Activated T-helper 1 cell treated with anti-CD3 and anti-CD28 coated beads, Interleukin-12 subunit alpha, Interleukin-12 subunit beta, Interleukin-2, Interleukin-4 antibody, amounts not matched to agents 30 ng/mL and 10 ng/mL and 1 ng/mL, durations not matched to agents 14 hours and 24 hours and 36 hours (primary cell): ENCODE measurements around the gene OR11H6. TPM values are rescaled to one million over a fixed set of nuclear protein-coding genes. Genes with fewer than 3 reads are reported as not detected.
"Not testable (repeated sequence)": the region's sequence is repeated elsewhere in the genome, so short reads cannot be mapped to it uniquely, and the experiment has no call there.

Experiments
- DNase-seq: peaks from one replicate; pipeline ENCODE4 v3.0.0; 2021; ENCODE audit warnings: low spot score
- H3K27ac Mint-ChIP-seq: one replicate; pipeline ENCODE4 v1.8.0; 2021; ENCODE audit warnings: mild to moderate bottlenecking, mixed read lengths
- H3K27me3 Mint-ChIP-seq: one replicate; pipeline ENCODE4 v1.8.0; 2022; ENCODE audit warnings: mild to moderate bottlenecking, moderate library complexity, mixed read lengths; ENCODE audit not compliant: insufficient read depth
- H3K36me3 Mint-ChIP-seq: one replicate; pipeline ENCODE4 v1.8.0; 2021; ENCODE audit warnings: low read depth, mixed read lengths
- H3K4me1 Mint-ChIP-seq: one replicate; pipeline ENCODE4 v1.8.0; 2021; ENCODE audit warnings: low read depth, mixed read lengths
- H3K4me3 Mint-ChIP-seq: one replicate; pipeline ENCODE4 v1.8.0; 2021; ENCODE audit warnings: mild to moderate bottlenecking, moderate library complexity, mixed read lengths
- H3K9me3 Mint-ChIP-seq: one replicate; pipeline ENCODE4 v1.8.0; 2021; ENCODE audit warnings: mixed read lengths
- intact Hi-C: fragments of 100-400 bp; cut with micrococcal nuclease; formaldehyde crosslinking; loops from one replicate; pipeline ENCODE4 v1.15.1; 2024
- total RNA-seq: library from RNA; stranded (reverse); gene quantifications from 2 replicates; pipeline ENCODE4 v1.2.3, GENCODE V29; 2022

OR11H6 gene
- total RNA-seq, 1 donor from 2014 or later = not detected

DNA sequence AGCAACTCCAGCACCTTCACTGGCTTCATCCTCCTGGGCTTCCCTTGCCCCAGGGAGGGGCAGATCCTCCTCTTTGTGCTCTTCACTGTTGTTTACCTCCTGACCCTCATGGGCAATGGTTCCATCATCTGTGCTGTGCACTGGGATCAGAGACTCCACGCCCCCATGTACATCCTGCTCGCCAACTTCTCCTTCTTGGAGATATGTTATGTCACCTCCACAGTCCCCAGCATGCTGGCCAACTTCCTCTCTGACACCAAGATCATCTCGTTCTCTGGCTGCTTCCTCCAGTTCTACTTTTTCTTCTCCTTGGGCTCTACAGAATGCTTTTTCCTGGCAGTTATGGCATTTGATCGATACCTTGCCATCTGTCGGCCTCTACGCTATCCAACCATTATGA lies 26.1 kb upstream of the OR11H6 start:
- Mint-ChIP-seq H3K9me3 (no peaks in the 10 kb centered on the region), H3K27ac (no peak overlapping the region), H3K4me3 (no peak overlapping the region), H3K36me3 (no peaks in the 10 kb centered on the region), H3K27me3 (peaks cover 4% of the 10 kb centered on the region), H3K4me1 (no peaks in the 10 kb centered on the region)
- no peak for DNase-seq
- intact Hi-C loops = no loop called here

DNA sequence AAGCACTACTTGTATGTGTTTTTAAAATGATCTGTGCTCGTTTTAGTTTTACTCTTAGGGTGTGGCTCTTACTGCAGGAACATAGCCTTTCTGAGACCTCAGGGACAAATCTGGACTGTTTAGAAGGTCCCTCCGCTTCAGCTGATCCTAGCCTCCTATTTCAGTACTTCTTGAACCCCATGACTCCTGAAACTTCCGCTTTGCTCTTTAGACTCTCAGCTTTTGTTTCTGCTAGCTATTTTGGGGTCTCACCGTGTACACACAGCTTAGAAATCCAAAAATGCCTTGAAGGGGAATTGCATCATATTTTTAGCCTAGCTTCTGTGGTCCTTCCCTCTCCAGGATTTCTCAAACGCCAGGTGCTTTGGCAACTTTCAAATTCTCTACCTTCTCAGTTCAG lies 24.5 kb upstream of the OR11H6 start:
- intact Hi-C loops = no loop called here
- H3K4me1 Mint-ChIP-seq = no peaks in the 10 kb centered on the region

DNA sequence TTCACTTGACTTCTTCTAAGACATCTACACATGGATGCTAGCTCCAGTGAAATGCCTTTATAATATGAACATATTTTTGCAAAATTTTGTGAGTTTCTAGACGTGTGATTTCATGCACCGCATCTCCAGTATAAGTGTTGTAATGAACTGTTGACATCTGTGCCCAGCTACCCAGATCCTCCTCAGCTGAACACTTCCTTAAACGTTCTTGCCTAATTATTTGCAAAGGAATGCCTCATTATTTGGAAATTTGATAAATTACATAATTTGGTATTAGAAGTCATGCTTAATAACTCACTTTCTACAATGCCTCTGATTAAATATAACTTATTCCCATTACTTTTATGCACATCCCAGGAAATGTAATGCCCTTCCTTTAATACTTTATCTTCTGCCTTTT lies 18.8 kb upstream of the OR11H6 start:
- H3K36me3 Mint-ChIP-seq = no peaks in the 10 kb centered on the region
- peaks cover 4% of the 10 kb centered on the region for H3K27me3 Mint-ChIP-seq
- no peaks in the 10 kb centered on the region for H3K9me3 Mint-ChIP-seq
- H3K27ac Mint-ChIP-seq = no peak overlapping the region
- intact Hi-C loops = no loop called here
- H3K4me3 Mint-ChIP-seq = no peak overlapping the region
- DNase-seq = no peak
- no peaks in the 10 kb centered on the region for H3K4me1 Mint-ChIP-seq

More for the DNA sequence above, 24.5 kb upstream of the OR11H6 start:
- Mint-ChIP-seq H3K9me3 (no peaks in the 10 kb centered on the region), H3K4me3 (no peak overlapping the region), H3K27me3 (peaks cover 4% of the 10 kb centered on the region), H3K36me3 (no peaks in the 10 kb centered on the region), H3K27ac (no peak overlapping the region)
- DNase-seq = no peak

DNA sequence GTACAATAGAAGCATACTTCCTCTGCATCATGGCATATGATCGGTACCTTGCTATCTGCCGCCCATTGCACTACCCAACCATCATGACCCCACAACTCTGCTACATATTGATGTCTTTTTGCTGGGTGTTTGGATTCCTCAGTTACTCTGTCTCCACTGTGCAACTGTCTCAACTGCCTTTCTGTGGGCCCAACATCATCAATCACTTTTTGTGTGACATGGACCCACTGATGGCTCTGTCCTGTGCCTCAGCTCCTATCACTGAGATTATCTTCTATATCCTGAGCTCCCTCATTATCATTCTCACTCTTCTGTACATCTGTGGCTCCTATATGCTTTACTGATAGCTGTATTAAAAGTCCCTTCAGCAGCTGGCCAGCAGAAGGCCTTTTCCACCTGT lies 13.9 kb upstream of the OR11H6 start:
- DNase-seq = no peak
- no peaks in the 10 kb centered on the region for H3K4me1 Mint-ChIP-seq
- no peak overlapping the region for H3K27ac Mint-ChIP-seq
- H3K9me3 Mint-ChIP-seq = no peaks in the 10 kb centered on the region
- no peak overlapping the region for H3K4me3 Mint-ChIP-seq
- H3K36me3 Mint-ChIP-seq = no peaks in the 10 kb centered on the region
- H3K27me3 Mint-ChIP-seq = no peaks in the 10 kb centered on the region
- intact Hi-C loops = no loop called here

DNA sequence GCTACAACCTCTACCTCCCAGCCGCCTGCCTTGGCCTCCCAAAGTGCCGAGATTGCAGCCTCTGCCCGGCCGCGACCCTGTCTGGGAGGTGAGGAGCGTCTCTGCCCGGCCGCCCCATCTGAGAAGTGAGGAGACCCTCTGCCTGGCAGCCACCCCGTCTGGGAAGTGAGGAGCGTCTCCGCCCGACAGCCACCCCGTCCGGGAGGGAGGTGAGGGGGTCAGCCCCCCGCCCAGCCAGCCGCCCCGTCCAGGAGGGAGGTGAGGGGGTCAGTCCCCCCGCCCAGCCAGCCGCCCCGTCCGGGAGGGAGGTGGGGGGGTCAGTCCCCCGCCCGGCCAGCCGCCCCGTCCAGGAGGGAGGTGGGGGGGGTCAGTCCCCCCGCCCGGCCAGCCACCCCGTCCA lies 11.1 kb upstream of the OR11H6 start:
- H3K27ac Mint-ChIP-seq, intact Hi-C loops, H3K27me3 Mint-ChIP-seq, H3K4me3 Mint-ChIP-seq, H3K4me1 Mint-ChIP-seq, H3K9me3 Mint-ChIP-seq, H3K36me3 Mint-ChIP-seq, DNase-seq: not testable (repeated sequence)

DNA sequence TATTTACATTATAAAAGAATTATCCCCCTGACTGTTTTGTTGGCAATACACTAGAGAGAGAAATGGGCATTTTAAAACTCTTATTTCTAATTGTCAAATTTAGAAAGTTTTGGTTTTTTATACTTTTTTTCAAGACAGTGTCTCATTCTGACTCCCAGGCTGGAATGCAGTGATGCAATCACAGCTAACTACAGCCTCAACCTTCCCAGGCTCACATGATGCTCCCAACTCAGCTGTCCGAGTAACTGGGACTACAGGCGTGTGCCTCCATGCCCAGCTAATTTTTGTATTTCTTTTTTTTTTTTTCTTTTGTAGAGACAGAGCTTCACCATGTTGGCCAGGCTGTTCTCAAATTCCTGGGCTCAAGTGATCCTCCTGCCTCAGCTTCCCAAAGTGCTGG lies 8.3 kb upstream of the OR11H6 start:
- intact Hi-C loops = no loop called here

DNA sequence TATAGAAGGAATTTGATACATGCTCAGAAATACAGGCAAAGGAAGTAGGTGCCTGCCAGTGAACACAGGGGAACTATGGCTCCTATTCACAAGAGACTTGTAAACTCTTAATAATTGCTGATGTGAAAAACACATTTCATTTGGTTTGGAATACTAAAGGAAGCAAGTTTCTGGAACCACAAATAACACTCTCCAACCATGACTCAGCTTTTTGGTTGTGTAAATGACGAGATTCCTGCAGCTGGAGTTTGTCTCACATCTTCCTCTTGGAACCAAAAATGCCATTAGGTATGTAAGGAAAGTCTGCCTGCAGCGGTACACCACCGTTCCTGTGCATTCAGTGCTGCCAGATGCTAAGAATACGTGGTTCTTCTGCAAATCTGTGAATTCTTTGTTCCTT lies 4.5 kb upstream of the OR11H6 start:
- no peak for DNase-seq
- Mint-ChIP-seq H3K36me3 (no peaks in the 10 kb centered on the region), H3K27ac (no peak overlapping the region), H3K4me3 (no peak overlapping the region), H3K27me3 (no peaks in the 10 kb centered on the region), H3K9me3 (no peaks in the 10 kb centered on the region), H3K4me1 (no peaks in the 10 kb centered on the region)
- intact Hi-C loops = no loop called here

More for the DNA sequence above, 8.3 kb upstream of the OR11H6 start:
- no peak for DNase-seq
- no peaks in the 10 kb centered on the region for H3K36me3 Mint-ChIP-seq
- no peak overlapping the region for H3K27ac Mint-ChIP-seq
- H3K9me3 Mint-ChIP-seq = no peaks in the 10 kb centered on the region
- H3K27me3 Mint-ChIP-seq = no peaks in the 10 kb centered on the region
- H3K4me3 Mint-ChIP-seq = no peak overlapping the region
- no peaks in the 10 kb centered on the region for H3K4me1 Mint-ChIP-seq

DNA sequence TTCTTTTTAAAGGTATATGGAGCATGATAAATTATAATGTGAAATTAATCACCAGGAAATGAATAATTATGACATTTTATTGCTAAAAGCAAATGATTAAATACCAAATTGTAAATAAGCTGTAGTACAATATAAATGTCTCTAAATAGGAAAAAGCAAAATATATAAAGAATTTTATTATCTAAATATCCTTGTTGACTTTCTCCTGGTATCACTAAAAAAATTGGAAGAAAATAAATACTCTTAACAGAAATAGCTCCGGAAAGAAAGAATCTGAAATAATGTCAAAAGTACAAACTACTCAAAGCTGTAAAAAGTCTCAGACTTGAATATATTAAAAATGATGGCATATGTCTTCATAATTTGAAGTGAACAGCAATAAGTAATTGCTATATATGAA lies 5.2 kb downstream of the OR11H6 start, which contains the start of gene OR11H7:
Gene OR11H7, plus strand, starts transcription at position 301 of the 400 bp plus-strand sequence.
- intact Hi-C loops = no loop called here
- Mint-ChIP-seq H3K36me3 (no peaks in the 10 kb centered on the region), H3K27ac (no peak within 1 kb of the TSS), H3K4me3 (no peak within 1 kb of the TSS), H3K4me1 (no peaks in the 10 kb centered on the region), H3K27me3 (peaks cover 14% of the 10 kb centered on the region), H3K9me3 (no peaks in the 10 kb centered on the region)
- DNase-seq = no peak

DNA sequence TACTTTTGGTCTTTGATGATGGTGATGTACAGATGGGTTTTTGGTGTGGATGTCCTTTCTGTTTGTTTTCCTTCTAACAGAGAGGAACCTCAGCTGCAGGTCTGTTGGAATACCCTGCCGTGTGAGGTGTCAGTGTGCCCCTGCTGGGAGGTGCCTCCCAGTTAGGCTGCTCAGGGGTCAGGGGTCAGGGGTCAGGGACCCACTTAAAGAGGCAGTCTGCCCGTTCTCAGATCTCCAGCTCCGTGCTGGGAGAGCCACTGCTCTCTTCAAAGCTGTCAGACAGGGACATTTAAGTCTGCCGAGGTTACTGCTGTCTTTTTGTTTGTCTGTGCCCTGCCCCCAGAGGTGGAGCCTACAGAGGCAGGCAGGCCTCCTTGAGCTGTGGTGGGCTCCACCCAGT lies 11.9 kb downstream of the OR11H6 start:
- H3K9me3 Mint-ChIP-seq, H3K27me3 Mint-ChIP-seq, intact Hi-C loops: not testable (repeated sequence)

DNA sequence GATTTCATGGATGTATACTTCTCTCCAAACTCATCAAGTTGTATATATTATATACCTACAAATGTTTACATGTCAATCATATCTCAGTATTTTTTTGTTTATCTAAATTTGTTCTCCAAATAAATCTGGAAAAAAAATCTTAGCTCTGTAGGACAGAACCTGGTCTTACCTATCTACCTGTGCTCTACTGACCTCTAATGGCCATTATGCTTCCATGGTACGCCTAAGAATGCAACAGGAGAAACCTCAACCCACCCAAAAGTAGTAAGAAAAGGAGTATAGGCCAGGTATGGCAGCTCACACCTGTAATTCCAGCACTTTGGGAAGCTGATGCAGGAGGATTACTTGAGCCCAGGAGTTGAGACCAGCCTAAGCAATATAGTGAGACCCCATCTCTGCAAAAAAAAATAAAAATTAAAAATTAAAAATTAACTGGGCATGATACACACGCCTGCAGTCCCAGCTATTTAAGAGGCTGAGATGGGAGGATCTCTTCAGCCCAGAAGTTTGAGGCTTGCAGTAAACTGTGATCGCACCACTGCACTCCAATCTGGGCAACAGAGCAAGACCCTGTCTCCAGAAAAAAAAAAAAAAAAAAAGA lies 24.2 kb downstream of the OR11H6 start:
- Mint-ChIP-seq H3K9me3 (no peaks in the 10 kb centered on the region), H3K27ac (no peak overlapping the region), H3K36me3 (no peaks in the 10 kb centered on the region), H3K27me3 (no peaks in the 10 kb centered on the region), H3K4me3 (no peak overlapping the region), H3K4me1 (no peaks in the 10 kb centered on the region)
- intact Hi-C loops = no loop called here
- DNase-seq = no peak

More for the DNA sequence above, 11.9 kb downstream of the OR11H6 start:
- DNase-seq, H3K36me3 Mint-ChIP-seq, H3K4me3 Mint-ChIP-seq, H3K4me1 Mint-ChIP-seq, H3K27ac Mint-ChIP-seq: not testable (repeated sequence)

DNA sequence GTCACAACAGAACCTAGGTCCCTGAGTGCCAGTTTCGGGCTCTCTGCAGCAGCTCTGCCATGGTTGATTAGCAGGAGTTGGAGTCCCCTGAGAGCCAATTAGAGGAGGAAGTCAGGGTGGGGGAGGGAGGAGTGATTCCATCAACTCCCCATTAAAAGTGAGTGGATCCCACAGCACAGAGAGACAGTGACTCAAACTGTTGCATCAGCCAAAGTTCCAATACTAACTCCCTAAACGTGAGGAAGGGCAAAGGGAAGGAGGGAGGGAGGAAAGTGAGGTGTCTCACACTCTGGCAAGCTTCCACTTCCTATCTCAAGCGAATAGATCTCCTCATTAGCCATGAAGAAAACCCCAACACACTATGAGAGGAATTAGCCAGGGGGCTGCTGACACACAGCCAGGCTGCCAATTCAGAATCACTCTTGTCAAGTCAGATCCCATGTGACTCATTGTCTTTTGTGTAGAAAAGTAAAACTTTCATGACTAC lies 39.2 kb downstream of the OR11H6 start:
- Mint-ChIP-seq H3K4me3 (no peak overlapping the region), H3K9me3 (no peaks in the 10 kb centered on the region), H3K27ac (no peak overlapping the region), H3K4me1 (no peaks in the 10 kb centered on the region), H3K36me3 (no peaks in the 10 kb centered on the region), H3K27me3 (peaks cover 3% of the 10 kb centered on the region)
- DNase-seq = no peak
- intact Hi-C loops = no loop called here

DNA sequence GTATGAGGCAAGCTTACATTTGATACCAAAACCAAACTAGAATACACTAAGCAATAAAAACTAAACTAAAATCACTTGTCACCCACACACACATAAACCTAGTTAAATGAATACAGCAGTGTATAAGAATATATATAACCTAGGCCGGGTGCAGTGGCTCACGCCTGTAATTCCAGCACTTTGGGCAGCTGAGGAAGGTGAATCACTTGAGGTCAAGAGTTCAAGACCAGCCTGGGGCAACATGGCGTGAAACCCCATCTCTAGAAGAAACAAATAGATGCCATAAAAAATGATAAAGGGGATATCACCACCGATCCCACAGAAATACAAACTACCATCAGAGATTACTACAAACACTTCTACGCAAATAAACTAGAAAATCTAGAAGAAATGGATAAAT lies 40.9 kb downstream of the OR11H6 start:
- DNase-seq, H3K4me1 Mint-ChIP-seq, H3K27me3 Mint-ChIP-seq, H3K27ac Mint-ChIP-seq, intact Hi-C loops, H3K4me3 Mint-ChIP-seq, H3K36me3 Mint-ChIP-seq, H3K9me3 Mint-ChIP-seq: not testable (repeated sequence)

DNA sequence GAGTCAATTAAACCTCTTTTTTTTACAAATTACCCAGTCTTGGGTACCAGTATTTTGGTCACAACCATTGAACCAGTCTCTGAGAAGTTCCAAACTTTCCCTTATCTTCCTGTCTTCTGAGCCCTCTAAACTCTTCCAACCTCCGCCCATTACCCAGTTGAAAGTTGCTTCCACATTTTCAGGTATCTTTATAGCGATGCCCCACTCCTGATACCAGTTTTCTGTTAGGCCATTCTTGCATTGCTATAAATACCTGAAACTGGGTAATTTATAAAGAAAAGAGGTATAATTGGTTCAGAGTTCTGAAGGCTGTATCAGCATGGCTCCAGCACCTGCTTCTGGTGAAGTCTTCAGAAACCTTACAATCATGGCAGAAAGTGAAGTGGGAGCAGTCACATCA lies 50.6 kb downstream of the OR11H6 start:
- DNase-seq = no peak
- Mint-ChIP-seq H3K4me3 (no peak overlapping the region), H3K27me3 (no peaks in the 10 kb centered on the region), H3K4me1 (no peaks in the 10 kb centered on the region), H3K27ac (no peak overlapping the region), H3K9me3 (peaks cover 37% of the 10 kb centered on the region), H3K36me3 (peaks cover 12% of the 10 kb centered on the region)
- intact Hi-C loops = no loop called here
